Stomach (tissue), 4 donors: Measurements from ENCODE around the gene JAK1.

Experiments used
- CTCF ChIP-seq, 7 experiments: fragments of 450-650 bp in 4 of 7; fragments of 200-600 bp in 3 of 7; sonication (generic) in 3 of 7; IDR thresholded peaks; one replicate each; pipeline ENCODE4 v1.5.1; 2016 to 2019; ENCODE audit warnings: antibody characterized with exemption in 7 of 7, control low read depth in 2 of 7, mild to moderate bottlenecking in 1 of 7
- EP300 ChIP-seq: sonication (generic); formaldehyde crosslinking; IDR thresholded peaks from one replicate; pipeline ENCODE4 v1.6.1; 2017; ENCODE audit warnings: antibody characterized with exemption
- POLR2A ChIP-seq, 4 donors: fragments of 450-650 bp; IDR thresholded peaks; one replicate each; pipeline ENCODE4 v1.6.1; 2016; ENCODE audit warnings: antibody characterized with exemption in 4 of 4, control low read depth in 2 of 4, mild to moderate bottlenecking in 1 of 4, moderate library complexity in 1 of 4
- POLR2AphosphoS5 ChIP-seq, 3 donors: sonication (generic); formaldehyde crosslinking; IDR thresholded peaks; one replicate each; pipeline ENCODE4 v1.6.1; 2016; ENCODE audit warnings: antibody characterized with exemption in 3 of 3

- no peak for TF ChIP-seq EP300
- no peak for TF ChIP-seq CTCF (IDR thresholded peaks at IDR 0.05)
- TF ChIP-seq POLR2A (IDR thresholded peaks at IDR 0.05) = no peak
- TF ChIP-seq POLR2AphosphoS5 (IDR thresholded peaks at IDR 0.05) = no peak
These were observed 114.7 kb downstream of the JAK1 start for GRCh38 chr1:64851664-64852063.
